ENCODE results near the gene INSL3. TPM values are rescaled to one million over a fixed set of nuclear protein-coding genes. Genes with fewer than 3 reads are reported as not detected.

INSL3 gene
- total and polyA plus RNA-seq, 2 of the 13 experiments (the other 11 are each of a cell fraction or from before 2014, with no cell fraction given), result 0.30 TPM; not detected in 1

DNA sequence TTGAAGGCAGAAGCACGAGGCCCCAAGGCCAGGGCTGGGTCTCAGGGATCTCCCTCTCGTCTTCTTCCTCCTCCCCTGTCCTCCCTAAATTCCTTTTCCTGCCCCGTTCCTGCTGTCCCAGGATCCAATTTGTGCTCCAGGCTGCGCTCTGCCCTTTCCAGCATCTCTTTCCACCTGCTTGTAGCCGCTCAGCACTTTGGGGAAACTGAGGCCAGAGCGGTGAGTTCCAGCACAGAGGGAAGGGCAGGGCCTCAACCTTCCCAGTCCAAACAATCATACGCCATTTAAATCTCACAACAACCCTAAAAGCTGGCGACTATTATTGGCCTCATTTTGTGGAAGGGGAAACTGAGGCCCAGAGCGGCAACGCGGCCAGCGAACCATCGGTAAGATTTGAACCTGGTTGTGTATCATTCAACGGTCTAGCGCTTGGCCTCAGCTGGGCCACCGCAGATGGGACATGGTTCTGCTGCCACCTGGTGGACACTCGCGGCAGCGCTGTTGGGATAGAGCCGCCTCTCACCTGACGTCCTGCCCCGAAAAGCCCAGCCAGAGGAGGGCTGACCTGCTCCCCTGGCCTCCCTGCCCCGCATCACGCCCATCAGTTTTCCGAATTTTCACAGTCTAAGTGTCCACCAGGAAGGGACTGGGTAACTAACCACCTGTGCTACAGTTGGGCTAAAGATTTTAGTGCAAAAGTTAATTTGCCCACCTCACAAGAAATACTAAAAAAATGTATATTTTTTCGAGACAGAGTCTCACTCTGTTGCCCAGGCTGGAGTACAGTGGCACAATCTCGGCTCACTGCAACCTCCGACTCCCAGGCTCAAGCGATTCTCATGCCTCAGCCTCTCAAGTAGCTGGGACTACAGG is 34.2 kb upstream of the INSL3 start (continued):
- TF ChIP-seq, protein P1, sequence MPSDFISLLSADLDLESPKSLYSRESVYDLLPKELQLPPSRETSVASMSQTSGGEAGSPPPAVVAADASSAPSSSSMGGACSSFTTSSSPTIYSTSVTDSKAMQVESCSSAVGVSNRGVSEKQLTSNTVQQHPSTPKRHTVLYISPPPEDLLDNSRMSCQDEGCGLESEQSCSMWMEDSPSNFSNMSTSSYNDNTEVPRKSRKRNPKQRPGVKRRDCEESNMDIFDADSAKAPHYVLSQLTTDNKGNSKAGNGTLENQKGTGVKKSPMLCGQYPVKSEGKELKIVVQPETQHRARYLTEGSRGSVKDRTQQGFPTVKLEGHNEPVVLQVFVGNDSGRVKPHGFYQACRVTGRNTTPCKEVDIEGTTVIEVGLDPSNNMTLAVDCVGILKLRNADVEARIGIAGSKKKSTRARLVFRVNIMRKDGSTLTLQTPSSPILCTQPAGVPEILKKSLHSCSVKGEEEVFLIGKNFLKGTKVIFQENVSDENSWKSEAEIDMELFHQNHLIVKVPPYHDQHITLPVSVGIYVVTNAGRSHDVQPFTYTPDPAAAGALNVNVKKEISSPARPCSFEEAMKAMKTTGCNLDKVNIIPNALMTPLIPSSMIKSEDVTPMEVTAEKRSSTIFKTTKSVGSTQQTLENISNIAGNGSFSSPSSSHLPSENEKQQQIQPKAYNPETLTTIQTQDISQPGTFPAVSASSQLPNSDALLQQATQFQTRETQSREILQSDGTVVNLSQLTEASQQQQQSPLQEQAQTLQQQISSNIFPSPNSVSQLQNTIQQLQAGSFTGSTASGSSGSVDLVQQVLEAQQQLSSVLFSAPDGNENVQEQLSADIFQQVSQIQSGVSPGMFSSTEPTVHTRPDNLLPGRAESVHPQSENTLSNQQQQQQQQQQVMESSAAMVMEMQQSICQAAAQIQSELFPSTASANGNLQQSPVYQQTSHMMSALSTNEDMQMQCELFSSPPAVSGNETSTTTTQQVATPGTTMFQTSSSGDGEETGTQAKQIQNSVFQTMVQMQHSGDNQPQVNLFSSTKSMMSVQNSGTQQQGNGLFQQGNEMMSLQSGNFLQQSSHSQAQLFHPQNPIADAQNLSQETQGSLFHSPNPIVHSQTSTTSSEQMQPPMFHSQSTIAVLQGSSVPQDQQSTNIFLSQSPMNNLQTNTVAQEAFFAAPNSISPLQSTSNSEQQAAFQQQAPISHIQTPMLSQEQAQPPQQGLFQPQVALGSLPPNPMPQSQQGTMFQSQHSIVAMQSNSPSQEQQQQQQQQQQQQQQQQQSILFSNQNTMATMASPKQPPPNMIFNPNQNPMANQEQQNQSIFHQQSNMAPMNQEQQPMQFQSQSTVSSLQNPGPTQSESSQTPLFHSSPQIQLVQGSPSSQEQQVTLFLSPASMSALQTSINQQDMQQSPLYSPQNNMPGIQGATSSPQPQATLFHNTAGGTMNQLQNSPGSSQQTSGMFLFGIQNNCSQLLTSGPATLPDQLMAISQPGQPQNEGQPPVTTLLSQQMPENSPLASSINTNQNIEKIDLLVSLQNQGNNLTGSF (CRISPR knock-in tag; IDR thresholded peaks at IDR 0.05), result no peak
- TF ChIP-seq, protein P2, sequence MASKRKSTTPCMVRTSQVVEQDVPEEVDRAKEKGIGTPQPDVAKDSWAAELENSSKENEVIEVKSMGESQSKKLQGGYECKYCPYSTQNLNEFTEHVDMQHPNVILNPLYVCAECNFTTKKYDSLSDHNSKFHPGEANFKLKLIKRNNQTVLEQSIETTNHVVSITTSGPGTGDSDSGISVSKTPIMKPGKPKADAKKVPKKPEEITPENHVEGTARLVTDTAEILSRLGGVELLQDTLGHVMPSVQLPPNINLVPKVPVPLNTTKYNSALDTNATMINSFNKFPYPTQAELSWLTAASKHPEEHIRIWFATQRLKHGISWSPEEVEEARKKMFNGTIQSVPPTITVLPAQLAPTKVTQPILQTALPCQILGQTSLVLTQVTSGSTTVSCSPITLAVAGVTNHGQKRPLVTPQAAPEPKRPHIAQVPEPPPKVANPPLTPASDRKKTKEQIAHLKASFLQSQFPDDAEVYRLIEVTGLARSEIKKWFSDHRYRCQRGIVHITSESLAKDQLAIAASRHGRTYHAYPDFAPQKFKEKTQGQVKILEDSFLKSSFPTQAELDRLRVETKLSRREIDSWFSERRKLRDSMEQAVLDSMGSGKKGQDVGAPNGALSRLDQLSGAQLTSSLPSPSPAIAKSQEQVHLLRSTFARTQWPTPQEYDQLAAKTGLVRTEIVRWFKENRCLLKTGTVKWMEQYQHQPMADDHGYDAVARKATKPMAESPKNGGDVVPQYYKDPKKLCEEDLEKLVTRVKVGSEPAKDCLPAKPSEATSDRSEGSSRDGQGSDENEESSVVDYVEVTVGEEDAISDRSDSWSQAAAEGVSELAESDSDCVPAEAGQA (IDR thresholded peaks at IDR 0.05; ENCODE audit: low read depth), result no peak
- TF ChIP-seq, protein P2 (CRISPR knock-in tag; IDR thresholded peaks at IDR 0.05; ENCODE audit: borderline replicate concordance), result no peak
- no peak for TF ChIP-seq ATF7-NPFF (CRISPR knock-in tag; IDR thresholded peaks at IDR 0.05; ENCODE audit: low read depth)
- TF ChIP-seq, protein P3, sequence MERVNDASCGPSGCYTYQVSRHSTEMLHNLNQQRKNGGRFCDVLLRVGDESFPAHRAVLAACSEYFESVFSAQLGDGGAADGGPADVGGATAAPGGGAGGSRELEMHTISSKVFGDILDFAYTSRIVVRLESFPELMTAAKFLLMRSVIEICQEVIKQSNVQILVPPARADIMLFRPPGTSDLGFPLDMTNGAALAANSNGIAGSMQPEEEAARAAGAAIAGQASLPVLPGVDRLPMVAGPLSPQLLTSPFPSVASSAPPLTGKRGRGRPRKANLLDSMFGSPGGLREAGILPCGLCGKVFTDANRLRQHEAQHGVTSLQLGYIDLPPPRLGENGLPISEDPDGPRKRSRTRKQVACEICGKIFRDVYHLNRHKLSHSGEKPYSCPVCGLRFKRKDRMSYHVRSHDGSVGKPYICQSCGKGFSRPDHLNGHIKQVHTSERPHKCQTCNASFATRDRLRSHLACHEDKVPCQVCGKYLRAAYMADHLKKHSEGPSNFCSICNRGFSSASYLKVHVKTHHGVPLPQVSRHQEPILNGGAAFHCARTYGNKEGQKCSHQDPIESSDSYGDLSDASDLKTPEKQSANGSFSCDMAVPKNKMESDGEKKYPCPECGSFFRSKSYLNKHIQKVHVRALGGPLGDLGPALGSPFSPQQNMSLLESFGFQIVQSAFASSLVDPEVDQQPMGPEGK (CRISPR knock-in tag; IDR thresholded peaks at IDR 0.05), result no peak
- TF ChIP-seq, protein P4, sequence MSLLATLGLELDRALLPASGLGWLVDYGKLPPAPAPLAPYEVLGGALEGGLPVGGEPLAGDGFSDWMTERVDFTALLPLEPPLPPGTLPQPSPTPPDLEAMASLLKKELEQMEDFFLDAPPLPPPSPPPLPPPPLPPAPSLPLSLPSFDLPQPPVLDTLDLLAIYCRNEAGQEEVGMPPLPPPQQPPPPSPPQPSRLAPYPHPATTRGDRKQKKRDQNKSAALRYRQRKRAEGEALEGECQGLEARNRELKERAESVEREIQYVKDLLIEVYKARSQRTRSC (CRISPR knock-in tag; IDR thresholded peaks at IDR 0.05; ENCODE audit: low read depth), result no peak
- TF ChIP-seq EP300 (IDR thresholded peaks at IDR 0.05; ENCODE audit: low read depth in 2 of 2, low read length in 2 of 2), result no peak
- TF ChIP-seq EP300 (CRISPR knock-in tag; IDR thresholded peaks at IDR 0.05; ENCODE audit: borderline replicate concordance), result no peak
- TF ChIP-seq AGO1 (IDR thresholded peaks at IDR 0.05; ENCODE audit: low read depth, low read length, poor library complexity, severe bottlenecking), result no peak
- TF ChIP-seq ZNF431 (CRISPR knock-in tag; IDR thresholded peaks at IDR 0.05; ENCODE audit: borderline replicate concordance, low read depth), result no peak
- peak; percentile 60 for TF ChIP-seq SALL1 (CRISPR knock-in tag; IDR thresholded peaks at IDR 0.05)
